GM12864 (cell line): ENCODE measurements around the gene DAZAP2.
"Not testable (repeated sequence)": the region's sequence is repeated elsewhere in the genome, so short reads cannot be mapped to it uniquely, and the experiment has no call there.

Source experiments
- DNase-seq: peaks from one replicate; pipeline ENCODE4 v3.0.0-alpha.2; 2011; ENCODE audit warnings: low read depth
- H3K4me3 ChIP-seq: 2 replicates; pipeline ENCODE4 v1.5.1; 2011; ENCODE audit warnings: mild to moderate bottlenecking, low read depth, low read length, control low read depth
- CTCF ChIP-seq: IDR thresholded peaks from 2 replicates; pipeline ENCODE4 v1.5.1; 2011; ENCODE audit warnings: low read depth, mild to moderate bottlenecking, moderate library complexity, low read length, control low read depth, inconsistent platforms; ENCODE audit errors: missing control alignments

Gene DAZAP2

GRCh38 chr12:51224625-51225024 is 14.0 kb upstream of the DAZAP2 start:
- no peak for DNase-seq
- no peak for TF ChIP-seq CTCF
- H3K4me3 ChIP-seq = no peak overlapping the region

GRCh38 chr12:51225234-51225633 is 13.4 kb upstream of the DAZAP2 start:
- no peak for DNase-seq

GRCh38 chr12:51225771-51226170 is 12.9 kb upstream of the DAZAP2 start:
- TF ChIP-seq CTCF = no peak
- DNase-seq = no peak
- no peak overlapping the region for H3K4me3 ChIP-seq

More at GRCh38 chr12:51225234-51225633, 13.4 kb upstream of the DAZAP2 start:
- no peak overlapping the region for H3K4me3 ChIP-seq
- TF ChIP-seq CTCF = no peak

GRCh38 chr12:51227112-51227511 is 11.5 kb upstream of the DAZAP2 start:
- H3K4me3 ChIP-seq, DNase-seq: not testable (repeated sequence)

- H3K4me3 ChIP-seq = no peak overlapping the region
- DNase-seq = no peak
- no peak for TF ChIP-seq CTCF
Measured at GRCh38 chr12:51227962-51228361, 10.7 kb upstream of the DAZAP2 start.

DNA sequence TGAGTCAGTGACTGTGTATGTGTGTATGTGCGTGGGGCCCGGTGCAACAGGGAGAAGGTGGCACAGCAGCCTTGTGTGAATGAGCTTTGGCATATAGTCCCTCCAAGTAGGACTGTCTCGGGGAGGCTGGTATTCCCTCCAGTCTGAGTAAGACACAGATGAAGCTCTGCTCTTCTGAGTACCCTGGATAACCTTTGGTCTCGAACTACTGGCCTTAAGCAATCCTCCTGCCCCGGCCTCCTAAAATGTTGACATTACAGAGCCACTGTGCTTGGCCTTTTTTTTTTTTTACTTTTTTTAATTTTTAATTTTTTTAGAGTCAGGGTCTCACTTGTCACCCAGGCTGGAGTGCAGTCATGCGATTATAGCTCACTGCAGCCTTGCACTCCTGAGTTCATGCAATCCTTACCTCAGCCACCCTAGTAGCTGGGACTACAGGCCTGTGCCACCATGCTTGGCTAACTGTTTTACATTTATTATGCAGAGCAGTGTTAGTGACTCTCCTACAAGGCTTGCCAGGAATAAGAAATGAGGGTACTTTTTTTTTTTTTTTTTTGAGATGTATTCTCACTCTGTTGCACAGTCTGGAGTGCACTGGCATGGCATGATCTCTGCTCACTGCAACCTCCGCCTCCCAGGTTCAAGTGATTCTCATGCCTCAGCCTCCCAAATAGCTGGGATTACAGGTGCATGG is 9.4 kb upstream of the DAZAP2 start:
- no peak overlapping the region for H3K4me3 ChIP-seq
- TF ChIP-seq CTCF = no peak
- DNase-seq = no peak

- no peak for DNase-seq
- H3K4me3 ChIP-seq = no peak overlapping the region
- TF ChIP-seq CTCF = no peak
Measured at GRCh38 chr12:51232642-51233041, 6.0 kb upstream of the DAZAP2 start.

GRCh38 chr12:51234530-51234929 is 4.1 kb upstream of the DAZAP2 start:
- DNase-seq = no peak
- no peak overlapping the region for H3K4me3 ChIP-seq
- no peak for TF ChIP-seq CTCF
